ENCODE results near the gene RHCE.
"Not testable (repeated sequence)": the region's sequence is repeated elsewhere in the genome, so short reads cannot be mapped to it uniquely, and the experiment has no call there.

Gene RHCE

DNA sequence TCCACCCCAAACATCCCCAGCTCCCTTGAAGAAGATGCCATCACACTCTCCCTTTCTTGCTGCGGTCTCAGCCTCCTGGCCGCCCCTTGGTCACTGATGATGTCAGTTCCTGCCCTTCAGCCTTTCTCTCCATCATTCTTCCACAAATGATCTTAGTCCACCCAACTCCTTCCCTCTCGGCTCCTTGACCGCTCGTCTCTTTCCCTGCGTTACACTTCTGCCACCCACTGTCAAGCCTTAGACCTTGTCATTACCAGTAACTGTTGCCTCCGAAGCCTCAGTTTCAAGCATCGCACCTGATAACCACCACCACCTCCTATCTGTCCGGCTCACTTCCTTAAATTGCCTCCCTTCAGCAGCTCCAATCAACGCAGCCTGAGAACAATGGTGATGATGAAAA is 23.1 kb downstream of the RHCE start:
- not testable (repeated sequence) for FAIRE-seq

DNA sequence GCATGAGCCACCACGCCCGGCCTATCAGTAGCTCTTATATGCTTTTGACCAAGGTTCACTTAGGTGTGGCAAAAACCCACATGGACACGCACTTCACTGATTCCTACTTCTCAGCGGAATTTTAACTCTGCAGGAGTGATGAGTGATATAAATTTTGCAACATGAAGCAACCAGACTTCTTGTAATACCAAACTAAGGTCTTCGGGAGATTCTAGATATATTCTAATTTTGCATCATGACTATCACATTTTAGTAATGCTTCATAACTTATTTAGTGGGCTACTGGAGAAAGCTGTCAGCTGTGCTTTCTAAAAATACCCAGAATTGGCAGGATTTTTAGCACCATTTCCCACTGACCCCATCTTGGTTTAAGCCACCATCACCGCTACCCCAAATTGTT is 27.8 kb downstream of the RHCE start:
- no peak for FAIRE-seq

DNA sequence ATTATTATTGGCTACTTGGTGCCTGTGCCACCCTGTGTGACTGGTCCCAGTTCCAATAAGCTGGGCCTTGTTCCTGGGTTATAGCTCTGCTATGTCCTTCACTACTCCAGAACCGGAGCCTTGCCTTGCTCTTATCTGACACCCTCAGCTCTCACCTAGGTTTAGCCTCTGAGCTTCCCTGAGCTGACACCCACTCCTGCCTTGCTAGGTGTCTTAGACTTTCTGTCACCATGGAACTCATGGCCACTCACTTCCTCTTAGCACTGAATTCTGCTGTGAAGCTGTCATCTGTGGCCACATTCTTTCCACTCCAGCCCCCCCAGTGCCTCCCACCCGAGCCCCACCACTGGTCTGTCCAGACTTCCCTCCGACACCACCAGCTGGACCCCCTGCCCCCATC is 30.9 kb downstream of the RHCE start:
- not testable (repeated sequence) for FAIRE-seq

DNA sequence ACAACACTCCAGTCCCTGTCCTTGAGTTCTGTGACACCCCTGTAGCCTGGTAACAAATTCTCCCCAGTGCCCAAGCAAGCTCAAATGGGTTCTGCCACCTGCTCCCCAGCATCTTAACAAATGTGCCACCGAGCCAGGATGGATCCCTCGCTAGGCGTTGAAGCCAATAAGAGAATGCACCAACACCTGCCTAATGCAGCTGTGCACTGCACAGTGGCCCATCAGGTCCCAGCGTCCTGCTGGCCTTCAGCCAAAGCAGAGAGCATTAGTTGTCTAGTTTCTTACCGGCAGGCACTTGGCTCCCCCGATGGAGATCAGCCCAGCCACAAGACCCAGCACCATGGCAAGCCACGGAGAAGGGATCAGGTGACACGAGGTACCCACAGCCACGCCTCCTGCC is 31.9 kb downstream of the RHCE start:
- not testable (repeated sequence) for FAIRE-seq

DNA sequence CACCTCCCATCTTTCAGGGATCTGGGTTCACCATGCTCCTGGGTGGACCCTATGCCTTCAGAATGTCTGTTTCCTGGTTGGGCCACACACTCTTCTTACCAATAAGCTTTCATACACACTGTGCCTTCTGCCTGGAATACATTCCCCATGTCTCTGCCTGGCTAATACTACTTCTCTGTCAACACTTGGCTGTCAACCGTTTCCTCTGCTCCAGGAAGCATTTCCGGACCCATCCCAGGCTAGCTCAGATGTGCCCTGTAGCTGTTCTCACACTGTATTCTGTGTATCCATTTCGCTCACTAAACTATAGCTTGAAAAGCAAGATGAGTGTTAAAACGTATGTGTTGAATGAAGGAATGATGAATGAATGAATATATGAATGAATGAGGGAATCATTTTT is 33.5 kb downstream of the RHCE start:
- not testable (repeated sequence) for FAIRE-seq

DNA sequence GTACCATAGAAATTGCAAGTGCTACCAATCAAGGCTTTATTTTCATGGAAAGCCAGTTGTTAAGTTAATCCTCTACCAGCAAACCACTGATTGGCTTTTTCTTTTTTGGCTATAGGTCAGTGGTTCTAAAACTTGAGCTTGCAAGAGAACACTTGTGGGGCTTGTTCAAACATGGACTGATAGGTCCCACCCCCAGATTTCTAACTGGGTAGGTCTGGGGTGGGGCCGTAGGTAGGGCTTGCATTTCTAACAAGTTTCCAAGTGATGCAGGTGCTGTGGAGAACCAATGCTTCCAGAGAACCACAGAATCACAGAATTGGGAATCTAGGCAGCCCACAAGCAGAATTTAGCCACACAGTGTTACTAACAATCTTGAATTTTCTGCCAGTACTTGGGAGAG is 36.8 kb downstream of the RHCE start:
- not testable (repeated sequence) for FAIRE-seq

DNA sequence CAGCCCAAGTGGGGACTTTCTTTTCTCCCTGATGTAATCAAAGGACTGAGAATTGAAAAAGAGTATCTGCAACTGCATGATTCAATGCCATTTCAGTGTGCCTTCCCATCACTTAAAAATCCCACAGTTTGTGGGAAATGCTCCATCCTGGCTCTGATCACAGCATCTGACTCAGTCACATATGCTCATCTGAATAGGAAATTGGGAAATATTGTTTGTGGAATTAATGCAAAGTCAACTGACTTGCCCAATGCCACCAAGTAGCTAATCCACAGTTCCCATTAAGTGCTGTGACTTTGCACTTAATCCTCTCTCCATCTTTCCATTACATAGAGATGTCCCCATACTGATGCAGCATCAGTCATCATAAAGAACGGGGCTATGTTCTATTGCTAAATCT is 37.5 kb downstream of the RHCE start:
- not testable (repeated sequence) for FAIRE-seq

DNA sequence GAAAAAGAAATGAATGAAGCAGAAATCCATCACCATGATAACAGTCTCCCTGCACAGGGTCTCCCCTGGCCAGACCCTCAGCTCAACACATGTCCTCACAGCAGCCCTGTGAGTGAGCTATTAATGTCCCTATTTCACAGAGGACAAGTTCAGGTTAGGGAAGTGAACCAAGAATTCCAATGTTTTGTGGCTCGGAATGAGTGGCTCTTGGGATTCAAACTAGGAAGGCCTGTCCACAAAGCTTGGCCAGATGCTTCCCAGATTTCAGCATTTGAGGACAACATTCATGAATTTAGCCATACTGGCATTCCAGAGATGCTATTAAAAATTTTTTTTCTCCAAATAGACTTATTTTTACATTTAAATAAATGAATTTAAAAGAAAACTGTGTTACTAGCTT is 38.1 kb downstream of the RHCE start:
- not testable (repeated sequence) for FAIRE-seq

DNA sequence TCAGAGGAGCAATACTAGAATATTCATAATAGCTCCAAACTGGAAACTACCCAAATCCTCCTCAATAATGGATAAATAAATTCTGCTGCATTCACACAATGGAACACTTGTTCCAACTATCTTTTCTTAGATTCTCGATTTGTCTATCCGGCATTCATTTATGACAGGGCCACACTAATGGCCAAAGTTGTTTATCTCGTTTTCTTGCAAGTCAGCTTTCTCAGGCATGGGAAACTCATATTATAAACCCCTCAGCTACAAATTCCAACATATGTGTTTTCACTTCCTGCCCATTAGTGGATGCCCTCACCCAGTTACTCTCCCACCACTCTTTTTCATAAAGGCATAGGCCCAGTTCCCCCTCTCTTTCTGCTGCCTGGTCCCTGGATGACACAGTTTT is 42.3 kb downstream of the RHCE start:
- FAIRE-seq: not testable (repeated sequence)

DNA sequence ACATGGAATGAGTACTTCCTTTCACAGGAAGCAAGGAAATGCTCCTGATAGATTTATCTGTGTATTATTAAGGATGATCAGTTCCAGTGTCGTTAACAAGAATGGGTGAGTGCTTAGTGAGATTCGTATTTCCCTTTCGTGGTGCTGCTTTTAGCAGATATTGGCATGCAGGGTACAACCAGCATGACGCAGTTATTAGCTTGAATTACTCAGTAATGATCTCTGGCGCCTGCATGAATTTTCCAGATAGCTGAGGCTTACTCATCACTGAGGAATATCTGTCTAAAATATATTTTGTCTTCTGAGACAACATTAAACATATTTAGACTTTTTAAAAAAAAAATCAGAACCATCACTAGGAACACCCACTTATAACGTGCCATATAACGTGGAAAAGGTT is 48.9 kb downstream of the RHCE start:
- not testable (repeated sequence) for FAIRE-seq

DNA sequence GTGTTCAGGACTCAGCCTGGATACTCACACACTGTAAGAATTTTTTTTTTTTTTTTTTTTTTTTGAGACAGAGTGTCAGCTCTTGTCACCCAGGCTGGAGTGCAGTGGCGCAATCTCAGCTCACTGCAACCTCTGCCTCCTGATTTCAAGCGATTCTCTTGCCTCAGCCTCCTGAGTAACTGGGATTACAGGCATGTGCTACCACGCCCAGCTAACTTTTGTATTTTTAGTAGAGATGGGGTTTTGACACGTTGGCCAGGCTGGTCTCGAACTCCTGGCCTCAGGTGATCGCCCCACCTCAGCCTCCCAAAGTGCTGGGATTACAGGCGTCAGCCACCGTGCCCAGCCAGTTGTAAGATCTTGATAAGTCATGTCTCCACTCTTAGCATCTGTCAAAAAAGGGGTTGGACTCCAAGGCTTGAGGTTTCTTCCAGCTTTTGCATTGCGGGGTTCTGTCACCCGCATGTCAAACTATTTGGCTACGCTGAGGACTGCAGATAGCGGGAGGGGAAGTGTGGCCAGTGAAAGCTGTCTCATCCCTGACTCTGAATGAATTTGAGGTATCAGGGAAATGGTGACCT is 50.8 kb downstream of the RHCE start:
- FAIRE-seq: not testable (repeated sequence)

DNA sequence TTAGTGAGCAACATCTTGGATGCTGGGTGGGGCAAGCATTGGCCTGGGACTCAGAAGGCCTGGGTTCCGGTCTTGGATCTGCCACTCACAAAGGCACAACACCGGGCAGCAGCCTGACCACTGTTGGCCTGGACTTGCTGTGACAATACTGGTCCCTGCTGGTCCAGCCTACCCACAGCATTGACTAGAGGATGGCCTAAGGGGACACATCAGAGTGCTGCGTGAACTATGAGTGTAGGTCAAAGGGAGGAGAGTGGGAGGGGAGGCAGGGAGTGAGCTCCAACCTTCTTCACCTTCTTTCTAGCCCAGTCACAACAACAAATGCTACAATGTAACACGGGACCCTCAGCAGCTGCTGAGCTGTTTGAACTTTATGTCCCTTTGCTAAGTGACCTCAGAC is 51.4 kb downstream of the RHCE start:
- no peak for FAIRE-seq

DNA sequence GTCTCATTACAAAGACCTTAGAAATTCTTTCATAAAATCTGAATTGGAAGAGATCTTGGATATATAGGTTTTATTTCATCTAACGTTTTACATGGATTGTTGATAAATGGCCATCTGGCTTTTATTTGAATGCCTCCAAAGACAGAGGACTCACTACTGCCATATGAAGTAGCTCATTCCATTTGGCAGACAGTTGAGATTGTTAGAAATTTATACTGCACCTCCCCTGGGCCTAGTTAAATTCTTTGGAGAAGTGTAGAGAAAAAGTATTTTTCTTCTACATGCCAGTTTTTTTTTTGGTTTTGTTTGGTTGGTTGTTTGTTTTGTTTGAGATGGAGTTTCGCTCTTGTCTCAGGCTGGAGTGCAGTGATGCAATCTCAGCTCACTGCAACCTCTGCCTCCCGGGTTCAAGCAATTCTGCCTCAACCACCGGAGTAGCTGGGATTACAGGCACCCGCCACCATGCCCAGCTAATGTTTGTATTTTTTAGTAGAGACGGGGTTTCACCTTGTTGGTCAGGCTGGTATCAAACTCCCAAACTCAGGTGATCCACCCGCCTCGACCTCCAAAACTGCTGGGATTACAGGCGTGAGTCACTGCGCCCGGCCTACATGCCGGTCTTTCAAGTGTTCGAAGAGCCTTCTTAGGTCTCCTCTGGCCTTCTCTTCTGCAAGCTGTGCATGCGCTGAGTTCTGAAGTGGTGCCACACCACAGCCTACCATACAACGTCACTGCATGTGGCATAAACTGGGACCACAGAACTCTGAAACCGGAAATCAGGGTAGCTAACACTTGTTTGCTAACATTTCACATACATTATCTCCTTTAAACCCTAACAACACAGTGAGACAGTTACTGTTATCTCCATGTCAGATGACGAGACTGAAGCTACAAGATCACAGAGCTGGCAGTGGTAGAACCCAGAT is 57.7 kb downstream of the RHCE start:
- not testable (repeated sequence) for FAIRE-seq

DNA sequence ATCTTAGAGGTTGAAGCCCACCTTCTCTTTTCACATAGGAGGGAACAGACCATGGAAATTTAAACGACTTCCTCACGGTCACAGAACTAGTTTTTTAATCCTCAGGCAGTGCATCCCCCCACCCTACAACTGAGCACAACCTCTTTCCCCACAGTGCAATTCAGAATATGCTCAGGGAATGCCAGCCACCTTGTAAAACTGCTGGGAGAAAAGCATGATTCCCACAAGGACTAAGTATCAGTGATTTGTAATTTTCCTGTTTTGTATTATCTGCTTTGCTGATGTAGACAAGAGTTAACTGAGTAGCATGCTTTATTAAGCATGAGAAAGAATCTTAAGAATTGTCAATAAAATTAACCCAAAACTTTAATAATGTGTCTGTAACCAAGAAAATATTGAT is 58.7 kb downstream of the RHCE start:
- FAIRE-seq: no peak

DNA sequence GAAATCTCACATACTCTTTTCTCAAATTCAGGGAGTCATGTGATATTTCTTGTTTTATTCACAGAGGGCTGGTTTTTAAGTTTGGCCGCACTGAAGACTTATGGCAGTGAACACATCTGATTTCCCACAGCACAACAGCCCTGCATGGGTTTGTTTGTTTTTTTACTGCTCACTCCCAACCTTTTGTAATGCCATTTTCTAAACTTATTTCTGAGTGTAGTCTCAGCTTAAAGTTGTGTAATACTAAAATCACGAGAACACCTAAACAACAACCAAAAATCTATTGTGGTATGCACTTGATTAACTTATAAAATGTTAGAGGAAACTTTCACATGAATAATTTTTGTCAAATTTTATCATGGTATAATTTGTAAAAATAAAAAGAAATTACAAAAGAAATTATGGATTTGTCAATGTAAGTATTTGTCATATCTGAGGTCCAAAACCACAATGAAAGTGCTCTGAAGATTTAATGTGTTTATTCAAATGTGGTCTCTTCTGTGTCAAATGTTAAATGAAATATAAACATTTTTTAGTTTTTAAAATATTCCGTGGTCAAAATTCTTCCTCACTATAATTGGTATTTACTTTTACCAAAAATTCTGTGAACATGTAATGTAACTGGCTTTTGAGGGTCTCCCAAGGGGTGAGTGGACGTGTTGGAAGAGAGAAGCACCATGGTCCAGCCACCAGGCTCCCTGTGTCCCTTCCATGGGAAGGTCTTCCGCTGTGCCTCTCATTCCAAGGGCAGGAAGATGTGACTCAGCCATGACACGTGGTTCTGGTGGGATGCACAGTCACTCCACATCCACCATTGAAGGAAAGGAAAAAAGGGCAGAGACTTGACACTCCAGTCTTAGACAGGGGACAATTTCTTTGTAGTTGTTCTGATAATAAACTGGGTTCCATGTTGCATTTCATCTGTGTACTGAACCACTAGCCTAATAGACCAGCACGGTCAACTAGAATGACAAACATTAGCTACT is 59.7 kb downstream of the RHCE start:
- FAIRE-seq: no peak

DNA sequence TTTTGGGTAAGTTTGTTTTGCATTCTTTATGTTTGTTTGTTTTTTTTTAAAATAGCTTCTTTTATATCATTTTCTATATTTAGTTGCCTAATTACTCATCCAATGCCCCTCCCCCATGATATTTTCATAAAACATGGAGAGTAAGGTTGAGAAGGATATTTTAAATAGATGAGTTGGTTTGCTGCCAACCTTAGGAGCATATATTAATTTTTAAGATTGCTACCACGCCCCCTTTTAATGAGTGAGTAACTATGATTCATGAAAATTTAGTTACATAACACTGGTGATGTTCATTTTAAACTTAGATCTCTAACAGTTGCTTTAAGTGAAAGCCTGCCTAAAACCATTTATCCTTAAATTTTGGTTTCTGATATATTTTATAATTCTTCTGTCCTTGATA is 63.8 kb downstream of the RHCE start:
- no peak for FAIRE-seq

DNA sequence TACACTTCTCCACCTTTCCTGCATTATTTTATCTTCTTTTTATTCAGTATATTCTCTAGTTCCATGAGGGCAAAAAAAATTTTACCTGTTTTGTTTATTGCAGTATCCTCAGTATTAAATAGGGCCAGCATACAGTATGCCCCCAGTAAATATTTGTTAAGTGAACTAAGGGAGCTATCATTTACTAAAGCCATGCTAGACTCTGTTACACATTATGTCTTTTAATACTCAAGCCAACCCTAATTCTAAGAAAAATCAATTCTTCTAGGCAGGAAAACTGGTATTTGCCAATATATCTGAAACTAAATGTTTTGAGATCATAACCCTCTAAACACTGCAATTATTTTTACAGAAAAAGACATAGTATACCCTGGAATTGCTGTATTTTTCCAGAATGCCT is 64.2 kb downstream of the RHCE start:
- FAIRE-seq: no peak

DNA sequence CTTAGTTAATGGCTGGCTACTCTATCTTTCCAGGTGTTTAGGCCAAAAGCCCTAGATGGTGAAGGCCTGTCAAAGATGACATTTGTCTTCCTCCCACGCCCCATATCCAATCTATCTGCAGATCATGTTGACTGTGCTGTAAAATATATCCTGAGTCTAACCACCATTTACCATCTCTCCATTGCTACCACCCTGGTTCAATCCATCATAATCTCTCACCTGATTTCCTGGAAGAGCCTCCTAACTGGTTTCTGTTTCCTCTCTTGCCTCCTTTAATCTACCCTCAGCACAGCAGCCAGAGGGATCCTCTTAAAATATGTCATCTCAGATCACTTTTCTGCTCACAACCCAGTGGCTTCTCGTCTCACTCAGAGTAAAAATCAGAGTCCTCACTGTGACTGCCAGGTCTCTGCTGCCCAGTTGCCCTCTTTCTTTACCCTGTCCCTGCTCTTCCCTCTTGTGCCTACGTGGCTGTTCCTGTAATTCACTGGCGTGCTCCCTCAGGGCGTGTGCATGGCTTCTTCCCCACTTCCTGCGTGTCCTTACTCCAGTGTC is 64.7 kb downstream of the RHCE start:
- no peak for FAIRE-seq

DNA sequence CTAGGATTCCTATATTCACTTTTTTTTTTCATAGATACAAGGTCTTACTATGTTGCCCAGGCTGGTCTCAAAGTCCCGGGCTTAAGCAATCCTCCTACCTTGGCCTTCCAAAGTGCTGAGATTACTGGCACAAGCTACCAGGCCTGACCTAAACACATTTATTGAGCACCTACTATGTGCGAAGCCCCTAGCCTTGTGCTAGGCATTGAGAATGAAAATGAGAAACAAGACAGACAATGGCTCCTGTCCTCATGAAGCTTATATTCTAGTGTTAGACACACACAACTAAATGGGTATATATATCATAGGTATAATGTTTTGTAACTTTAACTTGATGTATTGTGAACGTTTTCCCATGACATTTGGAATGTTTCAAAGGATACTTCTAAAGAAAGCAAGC is 71.0 kb downstream of the RHCE start:
- no peak for FAIRE-seq

DNA sequence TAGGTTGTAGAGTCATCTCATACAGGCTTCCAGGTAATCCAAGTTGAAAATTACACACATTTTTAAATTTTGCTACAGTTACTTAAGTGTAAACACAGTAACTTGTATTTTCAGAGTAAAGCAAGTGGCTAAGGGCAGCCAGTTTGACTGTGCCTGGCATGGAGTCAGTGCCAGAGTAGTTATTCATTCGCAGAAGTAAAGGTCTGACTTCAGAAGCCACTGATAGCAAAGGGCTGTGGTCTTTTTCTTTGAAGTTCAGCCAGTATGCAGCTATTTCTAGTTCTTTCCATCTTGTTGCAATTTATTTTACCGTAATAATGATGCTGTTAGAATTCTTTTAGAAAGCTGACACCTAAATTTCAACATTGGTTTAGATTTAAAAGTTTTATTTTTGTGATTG is 73.1 kb downstream of the RHCE start:
- no peak for FAIRE-seq

DNA sequence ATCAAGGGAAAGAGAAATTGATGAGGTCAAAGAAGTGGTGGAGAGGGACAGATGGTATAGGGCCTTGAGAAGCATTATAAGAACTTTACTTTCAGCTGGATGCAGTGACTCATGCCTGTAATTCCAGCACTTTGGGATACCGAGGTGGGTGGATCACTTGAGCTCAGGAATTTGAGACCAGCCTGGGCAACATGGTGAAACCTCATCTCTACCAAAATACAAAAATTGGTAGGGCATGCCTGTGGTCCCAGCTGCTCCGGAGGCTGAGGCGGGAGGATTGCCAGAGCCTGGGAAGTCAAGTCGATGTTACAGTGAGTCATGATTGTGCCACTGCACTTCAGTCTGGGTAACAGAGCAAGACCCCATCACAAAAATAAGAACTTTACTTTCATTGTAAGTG is 76.8 kb downstream of the RHCE start:
- FAIRE-seq: no peak

DNA sequence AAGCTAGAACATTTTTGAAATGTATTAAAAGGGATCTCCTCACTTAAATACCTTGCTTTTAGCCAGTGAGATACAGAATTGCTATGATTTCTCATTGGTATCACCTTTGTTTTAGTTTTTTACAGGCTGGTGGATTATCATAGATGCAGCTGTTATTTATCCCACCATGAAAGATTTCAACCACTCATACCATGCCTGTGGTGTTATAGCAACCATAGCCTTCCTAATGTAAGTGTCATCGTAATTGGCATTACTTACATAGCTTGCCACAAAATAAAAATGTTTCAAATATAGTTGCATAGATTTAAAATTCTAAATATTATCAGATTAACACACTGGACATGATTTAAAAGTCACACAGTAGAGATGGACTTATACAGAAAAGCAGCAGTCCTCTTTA is 77.8 kb downstream of the RHCE start:
- FAIRE-seq: no peak

DNA sequence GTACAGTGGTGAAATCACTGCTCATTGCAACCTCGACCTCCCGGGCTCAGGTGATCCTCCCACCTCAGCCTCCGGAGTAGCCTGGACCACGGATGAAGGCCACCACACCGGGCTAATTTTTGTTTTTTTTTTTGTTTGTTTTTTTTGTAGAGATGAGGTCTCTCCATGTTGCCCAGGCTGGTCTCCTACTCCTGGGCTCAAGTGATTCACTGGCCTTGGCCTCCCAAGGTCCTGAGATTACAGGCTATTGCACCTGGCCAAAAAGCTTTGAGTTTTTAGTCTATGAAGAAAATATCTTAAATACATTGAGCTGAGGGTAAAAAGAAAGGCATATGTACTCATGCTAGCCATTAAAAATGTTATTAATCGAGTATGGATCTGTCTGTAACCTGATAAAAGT is 78.9 kb downstream of the RHCE start:
- FAIRE-seq: no peak

All from A204.1 (cell line).